GM21529 (cell line): ENCODE results near the gene RTN4.
A peak's percentile ranks its signal among the peaks of the same experiment; 100 is the strongest.
"Not testable (repeated sequence)": the region's sequence is repeated elsewhere in the genome, so short reads cannot be mapped to it uniquely, and the experiment has no call there.

Experiments used
- ATAC-seq: cut with Tn5 transposase; IDR thresholded peaks from one replicate; pipeline ENCODE4 v1.9.1; 2021; ENCODE audit not compliant: unreplicated experiment

The RTN4 gene

GRCh38 chr2:55050100-55050994, at the start of gene RTN4:
TSS of gene RTN4 (minus strand) at chr2:55050451. CDS start at chr2:55050300, 151 bp downstream.
- peak; percentile 82 for ATAC-seq

- ATAC-seq: no peak
Measured at GRCh38 chr2:55099493-55099877, 49.2 kb upstream of the RTN4 start.

- no peak for ATAC-seq
Measured at GRCh38 chr2:55097461-55098410, 47.5 kb upstream of the RTN4 start.

GRCh38 chr2:55097082-55097460, 46.8 kb upstream of the RTN4 start:
- no peak for ATAC-seq

- no peak for ATAC-seq
Measured at GRCh38 chr2:55096586-55096985, 46.3 kb upstream of the RTN4 start.

GRCh38 chr2:55093381-55093780, 43.1 kb upstream of the RTN4 start:
- no peak for ATAC-seq

- ATAC-seq: no peak
Measured at GRCh38 chr2:55092439-55092838, 42.2 kb upstream of the RTN4 start.

GRCh38 chr2:55091681-55092080, 41.4 kb upstream of the RTN4 start:
- ATAC-seq: not testable (repeated sequence)

GRCh38 chr2:55090702-55091101, 40.5 kb upstream of the RTN4 start:
- no peak for ATAC-seq

- no peak for ATAC-seq
Measured at GRCh38 chr2:55089726-55090125, 39.5 kb upstream of the RTN4 start.

- no peak for ATAC-seq
Measured at GRCh38 chr2:55088400-55088799, 38.1 kb upstream of the RTN4 start.

GRCh38 chr2:55087936-55088335, 37.7 kb upstream of the RTN4 start:
- ATAC-seq: no peak

- no peak for ATAC-seq
Measured at GRCh38 chr2:55087501-55087900, 37.2 kb upstream of the RTN4 start.

GRCh38 chr2:55085113-55086040, 35.1 kb upstream of the RTN4 start:
- no peak for ATAC-seq

- no peak for ATAC-seq
Measured at GRCh38 chr2:55084641-55085040, 34.4 kb upstream of the RTN4 start.

- no peak for ATAC-seq
Measured at GRCh38 chr2:55080204-55080738, 30.0 kb upstream of the RTN4 start.

- ATAC-seq: no peak
Measured at GRCh38 chr2:55078956-55079355, 28.7 kb upstream of the RTN4 start.

- no peak for ATAC-seq
Measured at GRCh38 chr2:55076721-55077120, 26.5 kb upstream of the RTN4 start.

GRCh38 chr2:55076019-55076418, 25.8 kb upstream of the RTN4 start:
- not testable (repeated sequence) for ATAC-seq
